GM23338 (cell line): ENCODE measurements around the gene ZNF622.

Source experiments
- EZH2 ChIP-seq: fragments of 200-600 bp; sonication (generic); IDR thresholded peaks from one replicate; pipeline ENCODE4 v1.8.0; 2017; ENCODE audit warnings: antibody characterized with exemption, mild to moderate bottlenecking, low read depth; ENCODE audit not compliant: unreplicated experiment
- TF ChIP-seq, protein P1 (sequence below), 2 experiments: fragments of 200-600 bp in 1 of 2; sonication (generic) in 1 of 2; conservative IDR thresholded peaks; 2 replicates each; pipeline versions ENCODE4 v1.5.1 to v1.6.1; 2016 to 2017; ENCODE audit warnings: antibody characterized with exemption in 2 of 2, low read depth in 2 of 2, mild to moderate bottlenecking in 2 of 2, moderate library complexity in 1 of 2

DNA sequence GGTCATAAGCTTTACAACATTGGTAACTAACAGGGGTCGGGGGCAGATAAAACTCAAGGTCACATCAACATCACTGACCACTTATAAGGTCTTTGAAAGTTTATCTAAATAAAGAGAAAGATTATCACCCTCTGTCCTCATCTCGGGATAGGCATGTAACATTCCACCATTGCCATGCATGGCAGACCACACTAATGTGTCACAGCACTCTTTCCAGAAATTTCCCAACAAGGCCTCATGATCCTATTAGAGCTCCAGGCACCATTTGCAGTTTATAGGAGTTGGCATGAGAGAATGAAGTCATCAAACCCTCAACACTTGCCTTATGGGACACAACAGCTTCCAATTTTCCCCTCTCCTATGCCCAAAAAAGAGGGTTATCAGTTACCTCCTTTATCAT, 31.9 kb upstream of the ZNF622 start:
- TF ChIP-seq, protein P1, sequence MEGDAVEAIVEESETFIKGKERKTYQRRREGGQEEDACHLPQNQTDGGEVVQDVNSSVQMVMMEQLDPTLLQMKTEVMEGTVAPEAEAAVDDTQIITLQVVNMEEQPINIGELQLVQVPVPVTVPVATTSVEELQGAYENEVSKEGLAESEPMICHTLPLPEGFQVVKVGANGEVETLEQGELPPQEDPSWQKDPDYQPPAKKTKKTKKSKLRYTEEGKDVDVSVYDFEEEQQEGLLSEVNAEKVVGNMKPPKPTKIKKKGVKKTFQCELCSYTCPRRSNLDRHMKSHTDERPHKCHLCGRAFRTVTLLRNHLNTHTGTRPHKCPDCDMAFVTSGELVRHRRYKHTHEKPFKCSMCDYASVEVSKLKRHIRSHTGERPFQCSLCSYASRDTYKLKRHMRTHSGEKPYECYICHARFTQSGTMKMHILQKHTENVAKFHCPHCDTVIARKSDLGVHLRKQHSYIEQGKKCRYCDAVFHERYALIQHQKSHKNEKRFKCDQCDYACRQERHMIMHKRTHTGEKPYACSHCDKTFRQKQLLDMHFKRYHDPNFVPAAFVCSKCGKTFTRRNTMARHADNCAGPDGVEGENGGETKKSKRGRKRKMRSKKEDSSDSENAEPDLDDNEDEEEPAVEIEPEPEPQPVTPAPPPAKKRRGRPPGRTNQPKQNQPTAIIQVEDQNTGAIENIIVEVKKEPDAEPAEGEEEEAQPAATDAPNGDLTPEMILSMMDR (conservative IDR thresholded peaks at IDR 0.05; ENCODE audit: low read depth in 2 of 2): no peak
- no peak for TF ChIP-seq EZH2
